Vagina (tissue), 2 donors: ENCODE results near the gene NPY5R.

ENCODE experiments used
- CTCF ChIP-seq, 3 experiments: fragments of 450-650 bp in 2 of 3; fragments of 200-600 bp in 1 of 3; sonication (generic) in 1 of 3; IDR thresholded peaks; one replicate each; pipeline ENCODE4 v1.5.1; 2017 to 2019; ENCODE audit warnings: antibody characterized with exemption in 3 of 3, mild to moderate bottlenecking in 2 of 3, moderate library complexity in 2 of 3
- POLR2A ChIP-seq, 2 donors: fragments of 450-650 bp; IDR thresholded peaks; one replicate each; pipeline ENCODE4 v1.6.1; 2017; ENCODE audit warnings: antibody characterized with exemption in 2 of 2, mild to moderate bottlenecking in 2 of 2, moderate library complexity in 2 of 2
- POLR2AphosphoS5 ChIP-seq, 2 donors: sonication (generic); formaldehyde crosslinking; IDR thresholded peaks; one replicate each; pipeline ENCODE4 v1.9.0; 2017; ENCODE audit warnings: antibody characterized with exemption in 2 of 2, mild to moderate bottlenecking in 2 of 2, low read depth in 1 of 2; ENCODE audit not compliant: insufficient read depth in 1 of 2

DNA sequence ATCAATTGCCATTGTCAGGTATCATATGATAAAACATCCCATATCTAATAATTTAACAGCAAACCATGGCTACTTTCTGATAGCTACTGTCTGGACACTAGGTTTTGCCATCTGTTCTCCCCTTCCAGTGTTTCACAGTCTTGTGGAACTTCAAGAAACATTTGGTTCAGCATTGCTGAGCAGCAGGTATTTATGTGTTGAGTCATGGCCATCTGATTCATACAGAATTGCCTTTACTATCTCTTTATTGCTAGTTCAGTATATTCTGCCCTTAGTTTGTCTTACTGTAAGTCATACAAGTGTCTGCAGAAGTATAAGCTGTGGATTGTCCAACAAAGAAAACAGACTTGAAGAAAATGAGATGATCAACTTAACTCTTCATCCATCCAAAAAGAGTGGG, 7.0 kb downstream of the NPY5R start:
- TF ChIP-seq CTCF (IDR thresholded peaks at IDR 0.05) (no peak), POLR2A (IDR thresholded peaks at IDR 0.05) (no peak), POLR2AphosphoS5 (IDR thresholded peaks at IDR 0.05; ENCODE audit: insufficient read depth in 1 of 2, low read depth in 1 of 2) (no peak)
